Left lobe of liver (tissue), 2 donors: Measurements from ENCODE around the gene NFKBIA. TPM values are rescaled to one million over a fixed set of nuclear protein-coding genes. Genes with fewer than 3 reads are reported as not detected.
"Not testable (repeated sequence)": the region's sequence is repeated elsewhere in the genome, so short reads cannot be mapped to it uniquely, and the experiment has no call there.

ENCODE experiments used
- ATAC-seq: fragments of 200-7000 bp; cut with Tn5 transposase; one replicate; pipeline ENCODE4 v1.9.1; 2020; ENCODE audit warnings: mild to moderate bottlenecking, moderate library complexity
- DNase-seq: peaks from one replicate; pipeline ENCODE4 v3.0.0-alpha.2; 2020; ENCODE audit warnings: low spot score
- total RNA-seq: library from RNA; stranded (reverse); gene quantifications from one replicate; pipeline ENCODE4 v1.2.1, GENCODE V29; 2021
- donor health status: DM: no; HTN: no; CAD: no; lungs with moderate emphysema.
- donor health status: DM: no; HTN: yes; CAD: no.

The NFKBIA gene
- total RNA-seq, 1 donor from 2014 or later: 116 TPM

DNA sequence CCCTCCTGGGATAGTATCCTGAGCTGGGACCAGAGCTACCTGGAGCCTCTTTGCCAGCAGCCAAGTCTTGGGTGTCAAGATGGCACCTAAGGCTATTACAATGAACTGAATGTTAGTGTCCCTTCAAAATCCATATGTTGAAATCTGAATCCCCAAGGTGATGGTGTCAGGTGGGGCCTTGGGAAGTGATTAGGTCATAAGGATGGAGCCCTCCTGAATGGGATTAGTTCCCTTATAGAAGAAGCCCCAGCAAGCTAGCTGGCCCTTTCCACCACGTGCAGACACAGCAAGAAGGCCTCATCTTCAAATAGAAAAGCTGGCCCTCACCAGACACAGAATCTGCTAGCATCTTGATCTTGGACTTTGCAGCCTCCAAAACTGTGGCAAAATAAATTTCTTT lies 12.4 kb downstream of the NFKBIA start:
- ATAC-seq (no peak), DNase-seq (no peak)

DNA sequence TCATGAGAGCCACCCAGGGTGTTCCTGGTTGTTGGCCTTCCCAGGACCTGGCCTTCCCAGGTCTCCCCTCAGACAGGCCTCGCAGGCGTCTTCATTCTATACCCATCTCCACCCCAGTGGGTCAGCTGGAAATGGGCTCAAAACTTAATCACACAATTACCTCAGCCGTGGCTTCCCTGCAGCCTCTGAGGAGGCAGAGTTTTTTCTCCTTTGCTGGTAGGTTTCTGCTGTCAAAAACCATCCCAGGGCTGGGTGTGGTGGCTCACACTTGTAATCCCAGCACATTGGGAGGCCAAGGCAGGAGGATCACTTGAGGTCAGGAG lies 13.2 kb downstream of the NFKBIA start:
- ATAC-seq (no peak), DNase-seq (no peak)

DNA sequence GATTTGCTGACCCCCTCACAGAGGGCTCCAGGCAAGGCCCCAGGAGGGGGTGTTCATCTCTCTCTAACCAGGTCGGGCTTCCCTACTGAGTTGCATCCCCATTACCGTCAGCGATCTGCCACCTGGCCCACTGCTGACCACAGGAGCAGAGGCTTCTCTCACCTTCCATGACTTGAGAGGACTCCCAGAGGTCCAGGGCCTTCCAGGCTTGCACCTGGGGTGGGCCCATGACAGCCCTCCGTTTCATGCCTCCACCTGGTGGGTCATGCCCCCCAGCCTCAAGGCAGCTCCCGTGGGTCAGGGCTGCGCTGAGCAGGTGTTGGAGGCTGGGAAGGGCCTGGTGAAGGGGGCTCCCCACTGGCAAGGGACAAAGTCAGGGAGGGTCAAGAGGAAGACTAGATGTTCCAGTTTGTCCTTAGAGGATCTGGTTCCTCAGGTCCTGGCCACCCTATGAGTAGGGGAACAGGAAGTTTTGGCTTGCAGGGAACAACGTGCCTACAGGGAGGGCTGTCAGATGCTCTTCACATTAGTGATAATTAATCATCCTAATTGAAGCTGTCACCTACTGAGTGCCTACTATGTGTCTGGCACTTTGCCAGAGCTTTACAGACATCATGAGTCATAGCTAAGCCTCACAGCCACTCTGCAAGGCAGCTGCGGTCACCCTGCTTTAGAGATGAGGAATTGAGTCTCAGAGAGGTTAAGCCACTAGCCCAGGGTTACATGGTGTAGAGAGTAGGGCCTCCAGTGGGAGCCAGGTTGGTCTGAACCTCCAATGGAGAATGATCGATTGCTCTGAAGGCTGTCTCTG lies 13.8 kb downstream of the NFKBIA start:
- peak; percentile 31 for ATAC-seq
- DNase-seq: no peak

DNA sequence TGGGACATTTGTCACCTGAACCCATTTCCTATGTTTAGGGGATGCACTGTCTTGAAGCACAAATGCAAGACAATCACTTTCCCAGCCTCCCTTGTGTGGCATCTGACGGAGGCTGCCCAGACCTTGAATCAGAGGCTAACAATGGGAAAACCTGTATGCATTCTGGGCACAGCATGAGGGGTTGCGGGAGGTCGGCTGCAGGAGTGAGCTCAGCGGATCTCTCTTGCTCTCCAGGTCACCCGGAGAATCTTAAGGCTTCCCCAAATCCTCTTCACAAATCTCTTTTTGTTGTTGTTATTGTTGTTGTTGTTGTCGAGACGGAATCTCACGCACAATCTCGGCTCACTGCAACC lies 15.3 kb downstream of the NFKBIA start:
- no peak for ATAC-seq
- DNase-seq: no peak

DNA sequence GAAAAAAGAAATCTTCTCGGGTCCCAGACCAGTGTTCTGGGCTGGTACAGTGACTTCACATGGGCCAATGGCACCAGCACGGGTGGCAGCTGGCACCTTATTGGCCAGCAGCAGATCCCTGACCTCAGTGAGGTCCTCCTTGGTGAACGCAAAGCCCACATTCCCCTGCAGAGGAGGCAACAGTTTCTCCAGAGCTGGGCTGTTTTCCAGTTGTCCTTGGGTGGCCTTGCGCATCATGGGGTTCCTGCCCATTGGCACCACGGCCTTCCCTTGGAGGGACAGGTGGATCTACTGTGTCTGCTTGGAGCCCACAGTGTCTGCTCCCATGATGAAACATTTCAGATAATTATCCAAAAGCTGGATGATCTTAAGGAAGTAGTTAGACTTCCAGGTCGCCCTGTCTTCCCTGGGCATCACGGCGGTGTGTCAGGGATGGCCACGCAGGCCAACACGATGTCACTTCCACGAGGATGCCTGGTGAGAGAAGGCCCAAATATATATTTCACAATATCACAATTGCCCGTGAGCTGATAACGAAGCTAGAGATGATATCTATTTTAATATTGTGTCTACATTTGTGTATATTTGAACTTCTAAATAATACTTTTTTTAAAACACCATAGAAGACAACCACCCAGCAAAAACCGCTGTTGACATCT lies 15.8 kb downstream of the NFKBIA start:
- no peak for DNase-seq
- ATAC-seq: no peak

DNA sequence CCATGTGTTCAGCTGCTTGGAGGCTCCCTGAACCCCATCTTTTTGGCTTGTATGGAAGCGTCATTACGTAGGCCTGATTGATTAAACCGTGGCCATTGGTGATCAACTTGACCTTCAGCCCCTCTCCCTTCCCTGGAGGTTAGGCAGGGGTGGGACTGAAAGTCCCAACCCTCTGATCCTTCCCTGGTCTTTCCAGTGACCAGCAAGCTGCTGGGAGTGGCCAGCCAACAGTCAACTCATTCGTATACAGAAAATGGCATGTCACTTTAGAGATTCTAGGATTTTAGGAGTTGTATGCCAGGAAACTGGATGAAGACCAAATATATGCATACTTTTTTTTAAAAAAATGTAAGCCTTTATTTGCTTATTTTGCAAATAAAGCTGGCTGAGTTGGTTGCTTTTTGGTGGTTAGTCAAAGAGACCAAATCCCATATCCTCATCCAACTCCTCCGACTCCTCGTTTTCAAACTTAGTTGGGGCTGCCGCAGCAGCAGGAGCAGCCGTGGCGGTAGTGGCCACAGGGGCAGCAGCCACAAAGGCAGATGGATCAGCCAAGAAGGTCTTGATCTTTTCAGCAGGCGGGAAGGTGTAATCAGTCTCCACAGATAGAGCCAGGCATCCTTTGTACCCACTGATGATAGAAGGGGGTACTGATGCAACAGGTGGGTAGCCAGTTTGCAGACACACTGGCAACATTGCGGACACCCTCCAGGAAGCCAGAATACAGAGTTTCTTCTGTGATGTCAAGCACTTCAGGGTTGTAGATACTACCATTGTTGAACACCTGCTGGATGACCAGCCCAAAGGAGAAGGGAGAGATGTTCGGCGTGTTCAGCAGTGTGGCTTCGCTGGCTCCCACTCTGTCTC lies 16.6 kb downstream of the NFKBIA start:
- DNase-seq (no peak), ATAC-seq (no peak)

DNA sequence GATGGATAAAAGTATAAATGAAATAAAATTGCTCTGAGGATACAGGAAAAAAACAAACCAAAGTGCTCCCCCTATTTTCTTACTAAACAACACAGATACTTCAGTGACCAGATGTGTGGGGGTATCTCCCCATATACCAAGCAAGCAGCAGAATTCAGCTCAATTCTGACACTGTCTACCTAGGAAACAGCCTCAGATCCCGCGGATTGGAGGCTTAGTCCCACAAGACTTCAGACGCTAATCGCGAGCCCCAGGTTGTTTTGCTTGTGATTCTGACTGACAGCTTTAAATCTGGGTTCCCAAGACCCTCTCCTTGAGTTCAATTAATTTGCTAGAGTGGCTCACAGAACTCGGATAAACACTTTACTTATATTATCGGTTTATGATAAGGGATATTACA lies 17.3 kb downstream of the NFKBIA start:
- ATAC-seq: no peak
- DNase-seq: no peak

DNA sequence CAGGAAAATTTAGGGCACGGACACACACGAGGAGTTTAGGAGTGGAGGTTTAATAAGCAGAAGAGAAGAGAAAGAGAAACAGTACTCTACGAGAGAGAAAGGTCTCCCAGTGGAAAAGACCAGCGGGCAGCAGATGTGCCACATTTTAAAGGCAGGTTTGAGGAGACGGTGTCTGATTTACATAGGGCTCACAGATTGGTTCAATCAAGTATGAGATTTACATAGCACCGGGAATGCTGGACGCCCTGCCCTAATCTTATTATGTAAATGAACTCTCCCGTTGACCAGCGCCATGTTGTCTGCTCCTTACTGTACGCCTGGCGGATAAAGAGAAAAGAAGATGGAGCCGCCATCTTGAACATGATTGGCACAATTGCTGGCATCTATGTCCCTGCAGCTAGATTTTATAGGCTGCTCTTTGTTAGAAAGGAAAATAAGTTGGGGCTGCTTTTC lies 17.9 kb downstream of the NFKBIA start:
- DNase-seq (no peak), ATAC-seq (no peak)

DNA sequence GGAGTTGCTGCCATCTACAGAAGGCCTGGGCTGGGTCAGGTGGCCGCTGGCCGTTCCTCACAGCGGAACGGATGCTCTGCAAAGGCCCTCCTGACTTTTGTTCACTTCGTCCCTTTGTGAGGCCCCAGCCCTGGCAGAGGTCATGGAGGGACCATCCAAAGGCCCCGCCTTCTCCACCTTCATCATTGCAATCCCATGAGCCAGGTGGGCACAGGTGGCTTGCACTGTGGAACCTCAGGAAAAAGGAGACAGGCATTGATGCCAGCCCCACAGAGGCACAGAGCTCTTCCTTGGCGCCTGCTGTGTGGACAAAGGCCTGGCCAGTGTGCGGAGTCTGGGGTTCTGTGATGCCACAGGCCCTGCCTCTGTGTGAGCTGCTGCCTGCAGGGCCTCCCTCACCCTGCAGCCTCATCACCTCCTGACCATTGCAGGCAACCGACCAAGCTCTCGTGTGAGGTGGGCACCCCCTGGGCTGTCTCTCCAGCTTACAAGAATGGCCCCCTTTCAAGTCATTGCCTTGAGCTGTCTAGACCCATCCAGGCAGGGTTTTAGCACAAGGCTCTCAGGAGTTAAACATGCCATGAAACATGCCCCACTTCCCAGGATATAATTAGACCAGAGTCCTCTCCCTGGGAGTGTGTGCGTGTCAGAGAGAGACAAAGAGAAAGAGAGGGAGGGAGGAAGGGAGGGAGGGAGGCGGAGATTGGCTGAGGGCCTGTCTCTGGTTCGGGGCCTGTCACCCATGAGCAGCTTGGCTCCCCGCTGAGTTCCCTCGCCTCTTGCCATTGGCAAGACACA lies 19.3 kb downstream of the NFKBIA start:
- DNase-seq (peak; percentile 77), ATAC-seq (peak; percentile 96)

DNA sequence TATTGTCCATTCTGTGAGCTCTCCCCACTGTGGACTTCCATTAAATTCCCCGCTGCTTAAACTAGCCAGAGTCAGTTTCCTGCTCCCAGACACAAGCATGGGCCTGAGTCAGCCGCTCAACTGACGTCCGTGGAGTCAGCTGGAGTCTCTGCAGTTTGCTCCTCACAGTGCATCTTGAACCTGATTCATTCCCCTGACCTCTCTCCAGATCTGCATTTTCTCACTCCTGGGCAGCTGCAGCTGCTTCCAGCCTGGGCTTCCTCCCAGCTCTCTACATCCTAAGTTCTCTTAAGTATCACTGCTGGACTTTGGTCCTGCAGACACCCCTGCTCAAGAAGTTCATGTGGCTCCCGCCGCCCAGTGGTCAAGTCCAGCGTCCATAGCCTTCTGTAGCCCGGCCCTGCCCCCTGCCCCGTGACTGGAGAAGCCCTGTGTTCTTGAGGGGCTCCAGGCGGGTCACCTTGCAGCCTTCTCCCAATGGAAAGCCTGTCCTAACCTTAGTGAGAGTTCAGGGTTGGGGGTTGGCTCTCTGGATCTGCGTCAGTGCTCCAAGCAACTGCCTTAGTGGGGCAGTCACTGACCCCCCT lies 20.0 kb downstream of the NFKBIA start:
- peak; percentile 22 for ATAC-seq
- DNase-seq: no peak

DNA sequence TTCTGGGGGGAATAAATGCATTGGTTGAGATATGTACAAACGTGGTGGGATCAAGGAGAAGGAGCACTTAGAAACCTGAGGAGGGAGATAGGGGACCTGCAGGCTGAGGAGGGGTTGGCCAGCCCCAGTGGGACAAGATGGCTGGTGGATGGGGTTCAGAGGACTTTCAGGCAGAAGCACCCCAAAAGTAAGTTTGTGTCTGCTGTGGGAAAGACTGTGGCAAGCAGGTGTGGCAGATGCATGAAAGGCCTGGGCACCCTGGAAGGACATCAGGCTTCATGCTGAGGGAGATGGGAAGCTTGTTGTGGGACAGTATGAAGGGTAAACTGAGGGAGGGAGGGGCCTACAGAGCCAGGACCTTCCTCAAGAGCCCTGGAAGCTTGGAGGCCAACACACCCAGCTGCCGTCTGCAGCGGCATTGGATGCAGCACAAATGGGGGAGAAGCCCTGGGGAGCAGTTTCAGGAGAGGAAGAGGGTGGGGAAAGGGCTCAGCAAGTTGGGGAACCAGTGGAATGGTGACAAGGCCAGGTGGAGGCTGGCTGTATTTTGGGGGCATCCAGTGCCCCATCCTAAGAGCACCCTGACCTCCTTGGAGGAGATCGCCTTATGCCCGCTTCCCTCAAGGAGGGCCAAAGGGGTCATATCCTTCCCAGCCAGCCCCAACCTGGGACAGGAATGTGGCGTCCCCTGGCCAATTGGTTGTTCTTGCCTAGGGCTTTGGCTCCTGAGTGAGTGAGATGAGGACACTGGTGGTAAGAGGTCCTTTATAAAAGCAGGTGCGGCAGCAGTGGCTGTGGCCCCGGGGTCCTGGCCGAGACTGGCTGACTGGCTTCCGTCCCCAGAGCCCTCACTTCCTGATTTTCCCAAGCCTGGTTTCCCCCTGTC lies 20.7 kb downstream of the NFKBIA start:
- DNase-seq (no peak), ATAC-seq (no peak)

DNA sequence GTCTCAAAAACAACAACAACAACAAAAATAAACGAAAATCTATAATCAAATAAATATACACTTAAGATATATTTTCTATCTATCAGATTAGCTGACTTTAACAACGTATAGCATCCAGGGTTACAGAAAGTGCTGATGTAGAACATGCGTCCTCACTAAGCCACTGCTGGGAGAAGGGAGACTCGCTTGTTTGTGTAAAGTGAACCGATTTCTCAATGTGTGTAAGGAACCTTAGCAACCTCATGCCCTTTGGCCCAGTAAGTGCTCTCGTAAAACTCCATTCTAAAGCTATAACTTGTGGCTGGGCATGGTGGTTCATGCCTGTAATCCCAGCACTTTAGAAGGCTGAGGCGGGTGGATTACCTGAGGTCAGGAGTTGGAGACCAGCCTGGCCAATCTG lies 23.8 kb downstream of the NFKBIA start:
- ATAC-seq (peak; percentile 31), DNase-seq (no peak)

DNA sequence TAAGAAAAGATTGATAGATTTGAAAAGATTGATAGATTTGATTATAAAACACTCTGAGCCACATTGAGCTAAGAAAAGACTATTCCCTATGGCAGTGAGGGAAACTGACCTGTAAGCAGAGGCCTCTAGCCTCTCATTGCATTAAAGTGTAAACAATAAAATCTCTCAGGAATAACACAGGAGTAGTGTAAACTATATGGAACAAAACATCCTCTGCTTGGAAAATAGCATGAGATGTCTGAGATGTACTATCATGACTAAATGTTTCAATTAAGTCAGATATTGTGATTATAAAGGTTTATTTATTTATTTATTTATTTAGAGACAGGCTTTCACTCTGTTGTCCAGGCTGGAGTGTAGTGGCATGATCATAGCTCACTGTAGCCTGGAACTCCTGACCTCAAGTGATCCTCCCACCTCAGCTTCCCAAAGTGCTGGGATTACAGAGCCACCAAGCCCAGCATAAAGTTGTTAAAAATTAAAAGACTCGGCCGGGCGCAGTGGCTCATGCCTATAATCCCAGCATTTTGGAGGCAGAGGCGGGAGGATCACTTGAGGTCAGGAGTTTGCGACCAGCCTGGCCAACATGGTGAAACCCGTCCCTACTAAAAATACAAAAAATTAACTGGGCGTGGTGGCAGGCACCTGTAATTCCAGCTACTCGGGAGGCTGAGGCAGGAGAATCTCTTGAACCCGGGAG lies 25.2 kb downstream of the NFKBIA start:
- not testable (repeated sequence) for ATAC-seq, DNase-seq

DNA sequence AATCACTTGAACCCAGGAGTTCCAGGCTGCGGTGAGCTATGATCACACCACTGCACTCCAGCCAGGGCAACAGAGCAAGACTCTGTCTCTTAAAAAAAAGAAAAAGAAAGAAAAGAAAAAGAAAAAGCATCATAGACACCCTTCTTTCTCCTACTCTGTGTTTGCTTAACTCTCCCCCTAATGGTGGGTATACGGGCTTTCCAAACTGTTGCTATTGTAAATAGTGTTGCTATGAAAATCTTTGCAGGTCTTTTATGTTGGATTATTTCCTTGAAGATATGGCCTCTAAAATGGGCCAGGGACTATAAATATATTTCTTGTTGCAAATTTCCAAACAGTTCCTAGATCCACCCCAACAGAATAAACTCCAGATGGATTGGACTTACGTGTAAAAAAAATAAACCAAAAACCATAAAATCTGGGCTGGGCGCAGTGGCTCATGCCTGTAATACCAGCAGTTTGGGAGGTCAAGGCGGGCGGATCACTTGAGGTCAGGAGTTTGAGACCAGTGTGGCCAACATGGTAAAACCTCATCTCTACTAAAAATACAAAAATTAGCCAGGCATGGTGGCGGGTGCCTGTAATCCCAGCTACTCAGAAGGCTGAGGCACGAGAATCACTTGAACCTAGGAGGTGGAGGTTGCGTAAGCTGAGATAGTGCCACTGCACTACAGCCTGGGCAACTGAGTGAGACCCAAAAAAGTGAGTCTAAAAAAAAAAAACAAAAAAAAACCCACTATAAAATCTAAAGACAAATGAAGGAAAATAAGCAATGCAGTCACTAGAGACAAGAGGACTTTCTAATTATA lies 25.9 kb downstream of the NFKBIA start:
- DNase-seq: no peak
- ATAC-seq: no peak

DNA sequence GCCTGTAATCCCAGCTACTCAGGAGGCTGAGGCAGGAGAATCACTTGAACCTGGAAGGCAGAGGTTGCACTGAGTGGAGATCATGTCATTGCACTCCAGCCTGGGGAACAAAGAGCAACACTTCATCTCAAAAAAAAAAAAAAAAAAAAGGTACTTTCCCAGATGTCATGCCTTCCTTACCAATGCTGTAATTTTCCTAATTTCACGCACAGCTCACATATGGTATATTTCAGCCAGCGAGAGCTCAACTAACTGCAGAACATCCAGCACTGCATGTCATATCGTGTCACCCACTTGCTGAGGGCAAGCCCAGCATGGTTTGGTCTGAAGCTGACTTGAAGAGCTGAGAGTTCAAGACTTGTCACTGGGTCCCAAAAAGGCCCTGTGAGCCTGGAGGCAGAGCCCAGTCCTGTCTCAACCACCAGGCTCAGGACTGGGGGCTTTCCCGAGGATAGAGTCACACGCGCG lies 29.0 kb downstream of the NFKBIA start:
- DNase-seq (no peak), ATAC-seq (no peak)

DNA sequence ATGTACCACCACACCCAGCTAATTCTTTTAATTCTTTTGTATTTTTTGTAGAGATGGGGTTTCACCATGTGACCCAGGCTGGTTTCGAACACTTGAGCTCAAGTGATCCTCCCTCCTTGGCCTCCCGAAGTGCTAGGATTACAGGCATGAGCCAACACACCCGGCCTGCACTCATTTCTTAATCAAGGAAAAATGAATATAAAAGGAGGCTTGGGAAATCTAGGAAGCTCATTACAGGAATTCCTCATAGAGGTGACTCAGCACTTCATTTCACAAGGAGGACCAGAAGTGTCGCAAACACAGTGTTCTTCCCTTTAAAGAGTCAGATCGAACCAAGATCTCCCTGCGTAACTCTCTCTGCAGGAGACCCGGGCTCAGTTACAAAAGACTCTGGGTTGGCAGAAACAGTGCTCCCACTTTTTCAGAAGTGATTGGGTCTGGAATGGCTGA lies 30.3 kb downstream of the NFKBIA start:
- no peak for DNase-seq

DNA sequence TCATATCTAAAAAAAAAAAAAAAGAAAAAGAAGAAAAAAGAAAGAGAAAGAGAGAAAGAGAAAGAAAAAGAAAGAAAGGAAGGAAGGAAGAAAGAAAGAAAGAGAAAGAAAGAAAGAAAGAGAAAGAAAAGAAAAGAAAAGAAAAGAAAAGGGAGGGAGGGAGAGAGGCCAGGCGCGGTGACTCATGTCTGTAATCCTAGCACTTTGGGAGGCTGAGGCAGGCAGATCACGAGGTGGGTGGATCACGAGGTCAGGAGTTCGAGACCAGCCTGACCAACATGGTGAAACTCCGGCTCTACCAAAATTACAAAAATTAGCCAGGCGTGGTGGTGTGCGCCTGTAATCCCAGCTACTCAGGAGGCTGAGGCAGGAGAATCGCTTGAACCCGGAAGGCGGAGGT lies 31.3 kb downstream of the NFKBIA start:
- not testable (repeated sequence) for ATAC-seq, DNase-seq

More for the DNA sequence above, 30.3 kb downstream of the NFKBIA start:
- ATAC-seq: peak; percentile 51

DNA sequence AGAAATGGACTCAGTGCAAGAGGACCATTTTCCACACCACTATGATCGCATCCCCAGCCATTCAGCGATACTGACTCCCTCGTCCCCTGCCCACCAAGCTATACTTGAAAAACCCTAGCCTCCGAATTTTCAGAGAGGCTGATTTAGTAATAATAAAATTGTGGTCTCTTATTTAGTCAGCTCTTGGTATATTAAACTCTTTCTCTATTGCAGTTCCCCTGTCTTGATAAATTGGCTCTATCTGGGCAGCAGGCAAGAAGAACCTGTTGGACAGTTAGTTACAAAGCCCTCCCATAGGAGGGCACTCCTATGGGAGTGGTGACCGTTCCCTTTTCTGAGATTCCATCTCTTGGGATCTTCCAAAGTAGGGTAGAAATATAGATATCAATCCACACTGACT lies 33.6 kb downstream of the NFKBIA start:
- no peak for ATAC-seq

More for the DNA sequence above, 33.6 kb downstream of the NFKBIA start:
- no peak for DNase-seq
